RCC 7860 (cell line): ENCODE measurements around the gene EIF4B.
A peak's percentile ranks its signal among the peaks of the same experiment; 100 is the strongest.
"Not testable (repeated sequence)": the region's sequence is repeated elsewhere in the genome, so short reads cannot be mapped to it uniquely, and the experiment has no call there.

Experiments
- DNase-seq: peaks from one replicate; pipeline ENCODE4 v3.0.0-alpha.2; 2015; ENCODE audit warnings: low spot score
- FAIRE-seq: peaks from 2 replicates; lab custom pipeline; 2012; peaks lifted over from hg19 to GRCh38; lab: Jason Lieb, UNC

Gene EIF4B, protein sequence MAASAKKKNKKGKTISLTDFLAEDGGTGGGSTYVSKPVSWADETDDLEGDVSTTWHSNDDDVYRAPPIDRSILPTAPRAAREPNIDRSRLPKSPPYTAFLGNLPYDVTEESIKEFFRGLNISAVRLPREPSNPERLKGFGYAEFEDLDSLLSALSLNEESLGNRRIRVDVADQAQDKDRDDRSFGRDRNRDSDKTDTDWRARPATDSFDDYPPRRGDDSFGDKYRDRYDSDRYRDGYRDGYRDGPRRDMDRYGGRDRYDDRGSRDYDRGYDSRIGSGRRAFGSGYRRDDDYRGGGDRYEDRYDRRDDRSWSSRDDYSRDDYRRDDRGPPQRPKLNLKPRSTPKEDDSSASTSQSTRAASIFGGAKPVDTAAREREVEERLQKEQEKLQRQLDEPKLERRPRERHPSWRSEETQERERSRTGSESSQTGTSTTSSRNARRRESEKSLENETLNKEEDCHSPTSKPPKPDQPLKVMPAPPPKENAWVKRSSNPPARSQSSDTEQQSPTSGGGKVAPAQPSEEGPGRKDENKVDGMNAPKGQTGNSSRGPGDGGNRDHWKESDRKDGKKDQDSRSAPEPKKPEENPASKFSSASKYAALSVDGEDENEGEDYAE

DNA sequence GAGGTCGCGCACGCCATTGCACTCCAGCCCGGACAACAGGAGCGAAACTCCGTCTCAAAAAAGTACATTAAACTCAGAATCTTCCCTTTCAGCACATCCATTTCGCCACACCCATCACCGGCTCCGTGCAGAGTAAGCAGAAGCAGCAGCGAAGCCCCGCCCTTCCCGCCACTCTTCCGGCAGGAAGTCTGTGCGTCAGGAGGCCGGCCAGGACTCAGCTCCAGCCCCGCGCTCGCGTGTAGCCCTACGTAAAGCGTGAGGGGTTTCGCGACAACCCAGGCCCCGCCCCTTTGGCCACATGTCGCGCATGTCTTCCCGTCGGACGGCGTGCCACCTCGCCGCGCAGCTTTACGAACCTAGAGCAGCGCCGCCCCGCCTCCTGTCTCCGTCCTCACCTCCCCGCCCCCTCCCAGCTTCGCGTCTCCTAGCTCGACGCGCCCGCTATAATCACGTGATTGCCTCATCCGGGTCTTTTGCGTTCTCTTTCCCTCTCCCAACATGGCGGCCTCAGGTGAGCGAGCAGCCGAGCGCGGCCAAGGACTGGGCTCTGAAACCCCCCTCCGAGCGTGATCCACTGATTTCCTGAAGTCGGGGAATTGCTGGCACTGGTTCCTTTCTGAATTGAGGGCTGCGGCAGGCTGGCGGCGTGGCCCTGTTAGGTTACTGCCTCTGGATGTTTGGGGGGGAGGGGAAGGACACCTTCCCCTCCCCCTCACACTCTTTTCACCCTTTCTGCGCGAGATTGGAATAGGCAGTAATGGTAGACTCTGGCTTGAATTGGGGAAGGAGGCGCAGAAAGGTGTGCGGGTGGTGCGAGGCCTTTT is at the start of gene EIF4B:
Gene EIF4B, plus strand, starts transcription at position 471 of the 824 bp plus-strand sequence. Its CDS starts 28 bp downstream, at position 499.
- FAIRE-seq: peak; percentile 84
- peak; percentile 97 for DNase-seq

DNA sequence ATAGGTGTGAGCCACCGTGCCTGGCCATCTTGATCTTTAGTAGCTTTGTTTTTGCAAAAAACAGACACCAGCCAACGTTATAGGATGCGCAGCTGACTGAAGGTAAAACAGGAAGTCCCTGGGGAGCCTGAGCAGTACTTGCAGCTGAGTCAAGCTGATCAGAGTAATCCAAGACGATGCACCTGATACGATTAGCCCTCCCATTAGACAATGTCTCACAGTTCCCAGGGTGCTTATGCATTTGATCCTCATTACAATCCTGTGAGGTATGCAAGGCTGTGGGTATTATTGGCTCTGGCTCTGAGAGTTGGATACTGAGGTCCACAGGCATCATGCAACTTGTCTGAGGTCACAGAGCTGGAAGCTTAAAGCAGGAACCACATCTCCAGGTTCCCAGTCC is 49.3 kb upstream of the EIF4B start:
- FAIRE-seq (no peak), DNase-seq (no peak)

DNA sequence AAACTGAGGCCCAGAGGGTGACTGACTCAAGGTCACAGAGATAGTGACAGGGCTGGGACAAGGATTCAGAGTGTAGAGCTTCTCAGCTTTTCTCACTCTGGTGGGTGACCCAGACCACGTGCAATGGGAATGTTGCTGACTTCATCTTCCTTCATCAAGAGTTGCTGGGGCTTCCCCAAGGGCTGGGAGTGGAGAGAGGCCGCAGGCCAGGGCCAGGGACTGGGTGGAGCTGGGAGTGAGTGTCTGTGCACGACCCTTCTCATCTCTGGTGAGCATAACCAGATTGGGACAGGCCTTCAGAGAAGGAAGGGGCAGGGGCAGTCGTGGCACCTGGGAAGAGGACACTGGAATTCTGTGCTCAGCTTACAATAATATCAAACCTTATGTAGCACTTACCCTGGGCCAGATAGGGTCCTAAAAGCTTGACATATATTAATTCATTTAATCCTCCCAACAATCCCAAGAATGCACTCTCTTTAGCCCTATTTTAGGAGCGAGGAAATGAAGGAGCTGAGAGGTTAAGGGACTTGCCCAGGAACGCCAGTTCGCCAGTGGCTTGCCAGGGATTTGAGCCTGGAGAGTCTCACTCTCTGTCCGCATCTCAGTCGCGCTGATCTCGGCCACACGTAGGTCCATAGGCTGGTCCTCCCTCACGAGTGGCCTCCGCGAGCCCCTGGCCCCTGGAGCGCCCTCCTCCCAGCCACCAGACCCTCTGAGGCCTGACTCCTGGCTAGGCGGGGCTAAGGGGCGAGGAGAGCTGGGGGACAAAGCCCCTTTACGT is 41.5 kb upstream of the EIF4B start:
- no peak for FAIRE-seq
- no peak for DNase-seq

DNA sequence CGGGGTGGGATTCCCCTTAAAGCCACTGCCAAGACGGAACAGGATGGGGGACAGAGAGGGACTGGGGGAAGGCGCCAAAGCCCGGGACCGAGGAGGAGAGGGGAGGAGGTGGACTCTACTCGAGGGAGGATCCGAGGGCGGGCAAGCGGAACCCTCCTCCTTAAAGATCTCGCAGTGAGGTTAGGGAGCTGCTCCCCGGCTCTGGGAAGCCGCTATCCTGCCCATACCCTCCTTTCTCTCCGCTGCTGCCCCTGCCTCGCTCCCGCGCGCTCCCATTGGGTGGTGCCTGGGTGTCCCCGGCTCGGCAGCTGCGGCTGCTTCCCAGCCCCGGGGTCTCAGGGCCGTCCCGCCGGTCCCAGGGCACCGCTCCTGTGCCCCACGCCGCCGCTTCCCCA is 40.9 kb upstream of the EIF4B start:
- no peak for DNase-seq

DNA sequence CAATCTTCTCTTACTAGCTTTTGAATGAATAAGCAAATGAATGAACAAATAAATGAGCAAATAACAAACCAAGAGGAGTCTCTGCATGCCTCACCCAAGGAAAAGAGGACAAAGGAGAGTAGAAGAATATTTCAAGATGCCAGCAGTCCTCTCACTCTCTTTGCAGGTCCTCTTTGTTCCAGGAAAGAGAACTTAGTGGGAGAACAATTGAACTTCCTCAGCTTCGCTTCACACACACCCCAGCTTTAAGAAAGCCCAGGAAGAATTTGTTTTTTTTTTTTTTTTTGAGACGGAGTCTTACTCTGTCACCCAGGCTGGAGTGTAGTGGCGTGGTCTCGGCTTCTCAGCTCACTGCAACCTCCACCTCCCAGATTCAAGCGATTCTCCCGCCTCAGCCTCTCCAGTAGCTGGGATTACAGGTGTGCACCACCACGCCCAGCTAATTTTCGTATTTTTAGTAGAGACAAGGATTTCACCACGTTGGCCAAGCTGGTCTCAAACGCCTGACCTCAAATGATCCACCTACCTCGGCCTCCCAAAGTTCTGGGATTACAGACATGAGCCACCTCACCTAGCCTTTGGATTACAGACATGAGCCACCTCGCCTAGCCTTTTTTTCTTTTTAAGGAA is 37.0 kb upstream of the EIF4B start:
- no peak for FAIRE-seq

More for the DNA sequence above, 40.9 kb upstream of the EIF4B start:
- FAIRE-seq: no peak

DNA sequence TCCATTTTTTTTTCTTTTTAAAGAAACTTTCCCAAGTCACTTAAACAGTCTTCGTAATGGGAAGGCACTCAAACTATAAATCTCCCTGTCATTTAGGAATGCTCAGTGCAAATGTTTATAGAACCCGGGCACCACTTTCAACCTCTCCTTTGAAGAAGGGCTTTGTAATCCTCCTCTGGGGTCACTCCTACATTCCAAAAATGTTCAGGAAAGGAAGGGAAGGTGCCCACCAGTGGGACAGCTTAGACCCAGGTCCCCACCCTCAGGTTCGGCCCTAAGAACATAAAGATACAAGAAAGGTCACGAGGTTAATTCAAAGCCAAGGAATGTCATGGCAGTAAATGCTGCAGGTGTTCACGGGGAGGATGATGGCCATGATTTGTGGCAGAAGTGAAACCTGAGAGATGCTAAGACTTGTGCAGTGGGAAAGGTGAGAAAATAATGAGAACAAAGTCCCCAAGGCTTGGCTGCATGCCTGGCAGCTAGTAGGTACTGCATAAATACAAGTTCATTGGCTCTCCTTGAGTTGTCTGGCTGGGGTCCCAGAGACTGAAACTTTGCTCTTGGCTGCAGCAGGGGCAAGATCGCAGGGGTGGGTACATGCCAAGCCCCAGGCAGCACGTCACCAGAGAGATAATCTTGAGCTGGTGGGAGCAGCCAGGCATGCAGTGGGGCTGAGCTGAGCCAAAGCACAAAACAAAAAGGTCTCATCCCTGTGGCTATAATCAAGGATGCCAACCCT is 36.3 kb upstream of the EIF4B start:
- FAIRE-seq: no peak
- no peak for DNase-seq

More for the DNA sequence above, 37.0 kb upstream of the EIF4B start:
- DNase-seq: no peak

DNA sequence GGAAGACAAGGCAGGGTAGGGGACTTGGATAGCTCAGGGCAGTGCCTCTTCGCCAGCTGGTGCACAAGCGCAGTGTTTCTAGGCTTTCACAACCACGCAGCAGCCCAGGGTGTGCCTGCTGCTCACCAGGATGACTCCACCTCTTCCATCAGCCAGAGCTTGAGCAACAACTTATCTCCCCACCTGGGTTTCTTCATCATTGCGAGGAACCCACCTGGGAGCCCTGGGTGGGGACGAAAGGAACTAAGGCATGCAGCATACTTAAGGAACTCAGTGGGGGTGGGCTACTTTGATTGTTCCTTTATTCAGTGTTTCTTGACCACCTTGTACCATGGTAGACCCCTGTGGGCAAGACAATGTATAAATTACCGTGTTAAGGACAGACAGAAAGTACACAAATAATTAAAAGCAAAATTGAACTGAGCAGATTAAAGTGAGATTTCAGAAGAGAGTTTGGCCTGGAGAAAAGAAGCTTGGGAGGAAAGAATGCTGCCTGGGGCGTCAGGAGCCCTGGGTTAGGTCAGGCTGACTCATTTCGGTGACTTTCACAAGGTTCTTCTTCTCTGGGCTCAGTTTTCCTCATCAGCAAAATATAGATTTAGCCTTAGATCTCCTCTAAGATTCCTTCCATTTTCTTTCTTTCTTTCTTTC is 34.5 kb upstream of the EIF4B start:
- no peak for FAIRE-seq
- DNase-seq: no peak

DNA sequence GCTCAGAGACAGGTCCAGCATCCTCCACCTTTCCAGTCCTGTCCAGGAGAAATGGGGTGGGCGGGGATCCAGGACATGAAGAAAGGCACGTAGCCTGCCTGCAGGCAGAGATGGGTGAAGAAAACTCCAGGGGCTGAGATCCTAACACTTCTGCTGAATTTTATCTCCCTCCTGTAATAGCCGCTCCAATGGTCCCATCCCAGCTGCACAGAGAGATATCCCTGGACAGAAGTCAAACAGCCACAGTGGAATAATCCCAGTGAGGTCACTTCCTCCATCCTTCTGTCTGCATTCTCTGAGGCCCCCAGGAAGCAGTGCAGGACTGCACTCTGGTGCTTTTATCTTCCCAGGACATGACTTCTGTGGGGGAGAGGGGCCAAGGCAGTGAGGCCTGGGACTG is 31.1 kb upstream of the EIF4B start:
- FAIRE-seq (no peak), DNase-seq (no peak)

DNA sequence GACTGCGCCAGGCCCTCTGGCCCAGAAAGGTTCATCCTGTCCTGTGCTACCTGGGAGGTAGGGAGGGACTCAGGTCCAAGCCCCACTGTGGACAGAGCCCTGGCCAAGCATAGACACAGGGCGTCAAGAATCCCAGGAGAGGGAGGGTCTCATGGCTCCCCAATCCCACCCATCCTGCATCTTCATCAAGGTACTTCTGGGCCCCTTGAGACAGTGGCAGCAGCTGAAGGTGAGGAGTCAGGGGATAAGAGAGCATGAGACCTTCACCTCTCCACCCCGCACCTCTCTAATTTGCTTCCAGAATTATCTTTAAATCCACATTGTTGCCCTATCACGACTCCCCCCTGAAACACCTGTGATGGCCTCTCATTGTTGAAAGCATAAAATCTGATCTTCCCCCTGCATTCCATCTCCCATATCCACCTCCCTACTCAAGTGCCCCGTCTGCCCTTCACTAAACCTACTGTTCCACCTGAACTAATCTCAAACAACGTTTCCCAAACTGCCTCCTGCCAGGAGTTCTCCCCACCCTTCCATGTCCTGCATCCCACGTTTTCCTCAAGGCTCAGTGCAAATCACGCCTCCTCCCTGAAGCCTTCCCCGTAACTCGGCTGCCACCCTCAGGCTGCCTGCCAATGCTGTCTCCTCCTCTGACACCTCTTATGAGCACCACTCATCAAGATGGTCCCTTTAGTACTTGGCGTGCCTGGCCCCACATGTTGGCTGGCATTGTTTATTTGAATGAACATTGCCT is 30.3 kb upstream of the EIF4B start:
- no peak for DNase-seq
- no peak for FAIRE-seq

DNA sequence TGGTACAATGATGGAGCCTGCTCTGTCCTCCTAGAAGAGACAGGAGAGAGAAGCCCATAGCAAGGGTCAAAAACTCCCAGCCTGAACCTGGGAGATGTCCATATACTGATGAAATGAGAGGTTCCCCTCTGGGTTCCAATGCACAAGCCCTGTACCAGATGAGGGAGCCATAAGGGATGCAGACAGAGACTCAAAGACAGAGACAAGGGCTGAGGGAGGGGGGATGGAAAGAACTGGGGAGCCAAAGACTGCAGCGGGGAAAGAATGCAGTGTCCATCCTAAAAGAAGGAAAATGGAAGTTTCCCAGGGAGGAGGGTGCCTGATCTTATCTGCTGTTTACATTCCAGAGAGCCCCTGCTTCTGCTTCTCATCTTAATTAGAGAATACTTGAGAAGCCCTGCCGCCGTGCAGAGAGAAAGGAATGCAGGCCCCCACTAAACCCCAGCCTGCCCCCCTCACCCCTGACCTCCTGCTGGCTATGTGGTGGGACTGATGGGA is 29.6 kb upstream of the EIF4B start:
- FAIRE-seq (no peak), DNase-seq (no peak)

DNA sequence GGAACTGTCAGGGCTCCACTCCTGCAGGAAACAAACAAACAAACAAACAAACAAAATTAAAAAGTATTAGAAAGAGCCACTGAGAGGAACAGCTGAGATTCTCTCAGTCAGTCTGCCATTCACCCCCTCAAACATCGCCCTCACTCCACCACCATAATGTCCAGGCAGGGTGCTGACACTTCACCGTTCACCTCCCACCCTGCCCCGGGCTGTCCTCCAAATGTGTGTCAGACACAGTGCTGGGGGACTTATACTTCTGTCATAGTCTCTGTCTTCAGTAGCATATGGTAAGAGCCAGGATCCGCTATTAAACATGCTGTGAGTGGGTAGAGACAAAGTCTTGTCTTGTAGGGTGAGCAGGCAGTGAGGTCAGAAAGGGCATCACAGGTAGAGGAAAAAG is 29.1 kb upstream of the EIF4B start:
- FAIRE-seq (no peak), DNase-seq (no peak)

DNA sequence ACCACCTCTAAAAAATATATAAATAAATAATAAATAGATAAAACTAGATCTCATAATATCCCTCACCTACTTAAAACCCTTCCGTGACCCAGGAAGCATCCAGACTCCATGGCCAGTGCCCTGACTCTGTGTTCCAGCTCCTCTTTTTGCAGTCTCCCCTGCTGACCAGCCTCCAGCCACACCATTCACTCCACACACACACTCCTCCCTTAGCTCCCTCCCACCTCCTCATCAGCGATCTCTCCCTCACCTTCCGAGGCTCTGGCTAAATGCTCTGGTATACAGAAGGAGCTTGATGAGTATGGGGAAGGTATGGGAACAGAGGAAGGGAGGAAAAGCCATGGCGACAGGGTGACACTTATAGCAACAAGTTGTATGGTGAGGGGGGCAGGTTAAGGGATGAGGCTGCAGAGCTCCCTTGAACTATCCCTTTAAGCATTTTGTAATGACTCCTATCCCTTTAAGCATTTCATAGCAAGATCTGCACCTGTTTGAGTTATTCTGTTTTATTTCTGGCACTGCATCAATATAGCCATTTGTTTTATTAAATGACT is 26.1 kb upstream of the EIF4B start:
- FAIRE-seq (no peak), DNase-seq (no peak)

DNA sequence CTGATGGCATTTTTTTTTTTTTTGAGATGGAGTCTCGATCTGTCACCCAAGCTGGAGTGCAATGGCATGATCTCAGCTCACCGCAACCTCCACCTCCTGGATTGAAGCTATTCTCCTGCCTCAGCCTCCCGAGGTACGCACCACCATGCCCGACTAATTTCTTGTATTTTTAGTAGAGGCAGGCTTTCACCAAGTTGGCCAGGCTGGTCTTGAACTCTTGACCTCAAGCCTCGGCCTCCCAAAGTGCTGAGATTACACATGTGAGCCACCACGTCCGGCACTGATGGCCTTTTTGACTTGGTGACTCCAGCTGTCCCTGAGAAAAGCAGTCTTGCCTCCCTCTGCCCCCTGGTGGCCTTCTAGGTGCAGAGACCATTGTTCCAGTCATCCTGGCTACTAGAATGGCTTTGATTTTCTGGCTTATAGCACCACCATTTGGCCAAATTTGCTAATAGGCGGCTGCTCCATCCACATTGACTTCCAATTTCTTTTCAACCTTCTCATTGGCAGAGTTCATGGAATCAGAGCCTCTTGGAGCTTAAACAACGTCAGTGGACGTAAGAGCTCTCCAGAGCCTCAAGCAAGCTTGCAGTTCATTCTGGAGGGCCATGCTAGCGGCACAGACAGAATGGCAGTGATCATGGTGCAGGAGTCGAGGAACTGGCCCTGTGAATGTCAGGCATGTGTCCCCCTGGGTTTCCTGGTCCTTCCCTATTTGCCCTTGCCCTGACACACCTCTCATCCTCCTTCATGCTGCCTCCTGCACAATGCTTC is 25.4 kb upstream of the EIF4B start:
- peak; percentile 89 for DNase-seq
- peak; percentile 77 for FAIRE-seq

DNA sequence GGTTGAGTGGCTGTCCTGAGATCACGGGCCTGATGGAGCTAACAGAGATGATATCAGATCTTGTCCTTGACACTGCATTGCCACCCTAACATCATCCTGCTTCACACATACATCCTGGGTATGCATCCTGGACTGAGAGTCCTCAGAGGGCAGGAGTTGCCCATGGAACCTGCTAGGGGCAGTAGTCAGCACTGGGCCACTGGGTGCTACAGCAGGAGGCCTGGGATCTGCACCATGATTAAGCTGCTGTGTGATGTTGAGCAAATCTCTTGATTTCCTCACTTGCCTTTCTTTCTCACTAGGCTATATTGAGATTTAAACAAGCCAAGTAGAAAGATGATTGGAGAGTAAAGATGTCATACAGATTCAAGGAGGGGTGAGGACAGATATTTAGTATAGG is 22.1 kb upstream of the EIF4B start:
- FAIRE-seq: no peak
- peak; percentile 10 for DNase-seq

DNA sequence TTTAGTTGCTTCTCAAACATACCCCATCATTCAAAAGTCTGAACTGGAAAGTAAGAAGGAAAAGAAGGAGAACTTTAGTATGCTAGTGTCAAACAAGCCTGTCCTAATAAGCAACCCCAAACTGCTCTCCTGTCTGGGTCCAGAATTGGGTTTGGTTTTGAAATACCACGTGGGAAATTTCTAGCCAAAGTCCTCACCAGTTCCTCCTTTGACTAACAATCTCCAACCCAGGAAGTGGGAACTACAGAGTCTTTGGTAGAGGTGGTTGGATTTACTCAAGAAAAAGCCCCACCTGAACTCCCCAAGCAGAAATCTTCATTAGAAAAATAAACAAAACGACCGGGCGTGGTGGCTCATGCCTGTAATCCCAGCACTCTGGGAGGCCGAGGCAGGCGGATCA is 17.4 kb upstream of the EIF4B start:
- no peak for DNase-seq
- no peak for FAIRE-seq

DNA sequence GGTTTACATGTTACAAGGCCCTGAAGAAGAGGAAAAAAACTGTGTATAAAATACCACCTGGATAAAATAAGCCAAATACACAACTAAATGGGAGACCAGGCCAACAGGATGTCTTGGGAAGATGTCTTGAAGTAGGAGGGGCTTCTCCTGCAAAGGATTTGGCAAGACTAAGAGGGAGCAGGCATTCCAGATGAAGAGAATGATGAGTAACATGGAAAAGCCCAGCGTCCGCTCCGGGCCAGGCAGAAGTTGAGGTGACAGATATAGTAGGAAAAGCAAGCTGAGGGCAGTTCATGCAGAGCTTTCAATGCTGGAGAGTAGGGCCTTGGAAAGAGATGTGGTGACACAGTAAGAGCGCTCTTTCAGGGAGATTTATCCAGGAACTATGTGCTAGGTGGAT is 16.1 kb upstream of the EIF4B start:
- FAIRE-seq: no peak

DNA sequence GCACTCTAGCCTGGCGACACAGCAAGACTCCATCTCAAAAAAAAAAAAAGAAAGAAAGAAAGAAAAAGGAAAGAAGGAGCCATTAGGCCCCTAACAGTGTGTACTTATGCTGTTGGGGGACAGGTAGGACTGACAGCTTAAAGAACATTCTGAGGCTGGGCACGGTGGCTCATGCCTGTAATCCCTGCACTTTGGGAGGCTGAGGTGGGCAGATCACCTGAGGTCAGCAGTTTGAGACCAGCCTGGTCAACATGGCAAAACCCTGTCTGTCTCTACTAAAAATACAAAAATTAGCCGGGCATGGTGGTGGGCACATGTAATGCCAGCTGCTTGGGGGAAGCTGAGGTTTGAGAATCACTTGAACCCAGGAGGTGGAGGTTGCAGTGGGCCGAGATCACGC is 14.0 kb upstream of the EIF4B start:
- not testable (repeated sequence) for FAIRE-seq, DNase-seq

More for the DNA sequence above, 16.1 kb upstream of the EIF4B start:
- DNase-seq: peak; percentile 22
